Ishikawa (cell line): ENCODE measurements around the gene TFE3.

Experiments
- CEBPB ChIP-seq: IDR thresholded peaks from 2 replicates; pipeline ENCODE4 v1.6.1; 2012
- CREB1 ChIP-seq: IDR thresholded peaks from 2 replicates; pipeline ENCODE4 v1.6.1; 2012; ENCODE audit warnings: low read depth
- EGR1 ChIP-seq: IDR thresholded peaks from 2 replicates; pipeline ENCODE4 v1.6.1; 2012
- EP300 ChIP-seq: IDR thresholded peaks from 2 replicates; pipeline ENCODE4 v1.6.1; 2012; ENCODE audit warnings: borderline replicate concordance
- FOXM1 ChIP-seq: IDR thresholded peaks from 2 replicates; pipeline ENCODE4 v1.6.1; 2012; ENCODE audit warnings: low read depth, borderline replicate concordance
- MAX ChIP-seq: IDR thresholded peaks from 2 replicates; pipeline ENCODE4 v1.6.1; 2012
- NFIC ChIP-seq: IDR thresholded peaks from 2 replicates; pipeline ENCODE4 v1.6.1; 2012
- RAD21 ChIP-seq: IDR thresholded peaks from 2 replicates; pipeline ENCODE4 v1.6.1; 2012; ENCODE audit warnings: low read depth
- REST ChIP-seq: IDR thresholded peaks from 2 replicates; pipeline ENCODE4 v1.6.1; 2012; ENCODE audit warnings: low read depth, mild to moderate bottlenecking
- TAF1 ChIP-seq: IDR thresholded peaks from 2 replicates; pipeline ENCODE4 v1.6.1; 2012; ENCODE audit warnings: low read depth, mild to moderate bottlenecking
- TCF12 ChIP-seq: IDR thresholded peaks from 2 replicates; pipeline ENCODE4 v1.6.1; 2012; ENCODE audit warnings: low read depth
- TEAD4 ChIP-seq: IDR thresholded peaks from 2 replicates; pipeline ENCODE4 v1.6.1; 2012
- USF1 ChIP-seq: IDR thresholded peaks from 2 replicates; pipeline ENCODE4 v1.6.1; 2012
- YY1 ChIP-seq: IDR thresholded peaks from 2 replicates; pipeline ENCODE4 v1.6.1; 2012; ENCODE audit warnings: low read depth
- ZBTB7A ChIP-seq: IDR thresholded peaks from 2 replicates; pipeline ENCODE4 v1.6.1; 2012; ENCODE audit warnings: low read depth

Gene TFE3

GRCh38 chrX:49061490-49061889 lies 18.3 kb upstream of the TFE3 start:
- no peak for TF ChIP-seq RAD21
- TF ChIP-seq USF1: no peak
- TF ChIP-seq CREB1: no peak
- no peak for TF ChIP-seq YY1
- TF ChIP-seq MAX: no peak
- no peak for TF ChIP-seq ZBTB7A
- no peak for TF ChIP-seq REST
- no peak for TF ChIP-seq CEBPB
- no peak for TF ChIP-seq TAF1
- no peak for TF ChIP-seq NFIC
- no peak for TF ChIP-seq FOXM1
- no peak for TF ChIP-seq EGR1
- no peak for TF ChIP-seq EP300

- TF ChIP-seq NFIC (no peak), RAD21 (no peak), MAX (no peak), YY1 (no peak), EGR1 (no peak), ZBTB7A (no peak), REST (no peak), USF1 (no peak), CEBPB (no peak), TCF12 (no peak), TAF1 (no peak), FOXM1 (no peak), EP300 (no peak), CREB1 (no peak), TEAD4 (no peak)
Observed at GRCh38 chrX:49060914-49061313, 17.8 kb upstream of the TFE3 start.

- no peak for TF ChIP-seq CREB1
Observed at GRCh38 chrX:49059681-49060085, 16.5 kb upstream of the TFE3 start.

- no peak for TF ChIP-seq MAX
Observed at GRCh38 chrX:49059201-49059600, 16.0 kb upstream of the TFE3 start.

GRCh38 chrX:49058794-49059193 lies 15.6 kb upstream of the TFE3 start, which contains the start of gene CCDC120:
Gene CCDC120, plus strand, starts transcription at chrX:49058999. Its CDS starts 3,043 bp downstream, at chrX:49062042.
- TF ChIP-seq EGR1 (no peak), TEAD4 (0 out of 2 replicates have a peak, but pooled peaks have one; percentile 8), EP300 (no peak), NFIC (no peak)

- no peak for TF ChIP-seq REST
- no peak for TF ChIP-seq TCF12
- TF ChIP-seq TEAD4: no peak
- no peak for TF ChIP-seq EP300
- TF ChIP-seq ZBTB7A: no peak
- TF ChIP-seq NFIC: no peak
- no peak for TF ChIP-seq YY1
- no peak for TF ChIP-seq MAX
- no peak for TF ChIP-seq USF1
- TF ChIP-seq CREB1: no peak
- TF ChIP-seq FOXM1: no peak
- TF ChIP-seq RAD21: no peak
- no peak for TF ChIP-seq CEBPB
- no peak for TF ChIP-seq TAF1
- no peak for TF ChIP-seq EGR1
Observed at GRCh38 chrX:49054073-49054762, 11.1 kb upstream of the TFE3 start.
